Mucosa of stomach (tissue), 1 donor: ENCODE results near the gene GP2.

Experiments
- H3K27me3 ChIP-seq: one replicate; pipeline ENCODE4 v1.7.0; 2013; ENCODE audit warnings: mild to moderate bottlenecking, low read length; ENCODE audit not compliant: control insufficient read depth, insufficient read depth
- H3K36me3 ChIP-seq: one replicate; pipeline ENCODE4 v1.7.0; 2013; ENCODE audit warnings: low read length; ENCODE audit not compliant: control insufficient read depth, insufficient read depth
- H3K4me1 ChIP-seq: one replicate; pipeline ENCODE4 v1.7.0; 2013; ENCODE audit warnings: mild to moderate bottlenecking, low read length; ENCODE audit not compliant: control insufficient read depth, insufficient read depth
- H3K4me3 ChIP-seq: one replicate; pipeline ENCODE4 v1.7.0; 2013; ENCODE audit warnings: low read length
- H3K9ac ChIP-seq: one replicate; pipeline ENCODE4 v1.7.0; 2013; ENCODE audit warnings: mild to moderate bottlenecking, low read length, moderate library complexity
- H3K9me3 ChIP-seq: one replicate; pipeline ENCODE4 v1.7.0; 2013; ENCODE audit warnings: mild to moderate bottlenecking, low read length, moderate library complexity; ENCODE audit not compliant: control insufficient read depth
- donor health status: Pancreatic carcinoma.

GP2 gene

GRCh38 chr16:20260215-20261009, 66.9 kb downstream of the GP2 start:
- Histone ChIP-seq H3K36me3 (no peaks in the 10 kb centered on the region), H3K27me3 (no peaks in the 10 kb centered on the region), H3K4me3 (no peak overlapping the region), H3K4me1 (no peaks in the 10 kb centered on the region), H3K9me3 (no peaks in the 10 kb centered on the region), H3K9ac (no peak overlapping the region)
